ENCODE data around the gene ECM2.

DNA sequence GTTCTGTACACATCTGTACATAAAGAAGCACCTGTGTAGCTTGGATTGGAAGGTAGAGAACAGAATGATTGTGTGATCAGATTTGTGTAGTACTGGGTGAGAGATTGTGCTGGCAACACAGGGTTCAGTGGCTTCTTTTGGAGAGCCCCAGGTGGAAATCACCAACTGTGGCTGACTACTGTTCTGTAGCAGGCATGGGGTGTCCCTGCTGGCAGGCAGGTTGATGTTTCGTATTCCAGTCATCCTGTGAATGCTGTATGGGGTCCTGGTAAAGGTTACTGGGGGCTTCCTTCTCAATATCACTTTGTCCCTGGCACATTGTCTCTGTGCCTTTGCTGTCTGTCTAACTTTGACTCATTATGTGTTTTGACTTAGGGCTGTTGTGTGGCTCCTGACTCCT is 58.8 kb downstream of the ECM2 start:
- TF ChIP-seq, protein P1, sequence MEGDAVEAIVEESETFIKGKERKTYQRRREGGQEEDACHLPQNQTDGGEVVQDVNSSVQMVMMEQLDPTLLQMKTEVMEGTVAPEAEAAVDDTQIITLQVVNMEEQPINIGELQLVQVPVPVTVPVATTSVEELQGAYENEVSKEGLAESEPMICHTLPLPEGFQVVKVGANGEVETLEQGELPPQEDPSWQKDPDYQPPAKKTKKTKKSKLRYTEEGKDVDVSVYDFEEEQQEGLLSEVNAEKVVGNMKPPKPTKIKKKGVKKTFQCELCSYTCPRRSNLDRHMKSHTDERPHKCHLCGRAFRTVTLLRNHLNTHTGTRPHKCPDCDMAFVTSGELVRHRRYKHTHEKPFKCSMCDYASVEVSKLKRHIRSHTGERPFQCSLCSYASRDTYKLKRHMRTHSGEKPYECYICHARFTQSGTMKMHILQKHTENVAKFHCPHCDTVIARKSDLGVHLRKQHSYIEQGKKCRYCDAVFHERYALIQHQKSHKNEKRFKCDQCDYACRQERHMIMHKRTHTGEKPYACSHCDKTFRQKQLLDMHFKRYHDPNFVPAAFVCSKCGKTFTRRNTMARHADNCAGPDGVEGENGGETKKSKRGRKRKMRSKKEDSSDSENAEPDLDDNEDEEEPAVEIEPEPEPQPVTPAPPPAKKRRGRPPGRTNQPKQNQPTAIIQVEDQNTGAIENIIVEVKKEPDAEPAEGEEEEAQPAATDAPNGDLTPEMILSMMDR (IDR thresholded peaks at IDR 0.05), result no peak
- TF ChIP-seq, protein P2, sequence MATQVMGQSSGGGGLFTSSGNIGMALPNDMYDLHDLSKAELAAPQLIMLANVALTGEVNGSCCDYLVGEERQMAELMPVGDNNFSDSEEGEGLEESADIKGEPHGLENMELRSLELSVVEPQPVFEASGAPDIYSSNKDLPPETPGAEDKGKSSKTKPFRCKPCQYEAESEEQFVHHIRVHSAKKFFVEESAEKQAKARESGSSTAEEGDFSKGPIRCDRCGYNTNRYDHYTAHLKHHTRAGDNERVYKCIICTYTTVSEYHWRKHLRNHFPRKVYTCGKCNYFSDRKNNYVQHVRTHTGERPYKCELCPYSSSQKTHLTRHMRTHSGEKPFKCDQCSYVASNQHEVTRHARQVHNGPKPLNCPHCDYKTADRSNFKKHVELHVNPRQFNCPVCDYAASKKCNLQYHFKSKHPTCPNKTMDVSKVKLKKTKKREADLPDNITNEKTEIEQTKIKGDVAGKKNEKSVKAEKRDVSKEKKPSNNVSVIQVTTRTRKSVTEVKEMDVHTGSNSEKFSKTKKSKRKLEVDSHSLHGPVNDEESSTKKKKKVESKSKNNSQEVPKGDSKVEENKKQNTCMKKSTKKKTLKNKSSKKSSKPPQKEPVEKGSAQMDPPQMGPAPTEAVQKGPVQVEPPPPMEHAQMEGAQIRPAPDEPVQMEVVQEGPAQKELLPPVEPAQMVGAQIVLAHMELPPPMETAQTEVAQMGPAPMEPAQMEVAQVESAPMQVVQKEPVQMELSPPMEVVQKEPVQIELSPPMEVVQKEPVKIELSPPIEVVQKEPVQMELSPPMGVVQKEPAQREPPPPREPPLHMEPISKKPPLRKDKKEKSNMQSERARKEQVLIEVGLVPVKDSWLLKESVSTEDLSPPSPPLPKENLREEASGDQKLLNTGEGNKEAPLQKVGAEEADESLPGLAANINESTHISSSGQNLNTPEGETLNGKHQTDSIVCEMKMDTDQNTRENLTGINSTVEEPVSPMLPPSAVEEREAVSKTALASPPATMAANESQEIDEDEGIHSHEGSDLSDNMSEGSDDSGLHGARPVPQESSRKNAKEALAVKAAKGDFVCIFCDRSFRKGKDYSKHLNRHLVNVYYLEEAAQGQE (IDR thresholded peaks at IDR 0.05; ENCODE audit: insufficient read depth in 1 of 2, low read depth in 2 of 2, low read length in 1 of 2), result no peak
- no peak for TF ChIP-seq TCF7L2 (IDR thresholded peaks at IDR 0.05; ENCODE audit: low read depth, low read length)
- TF ChIP-seq POLR2AphosphoS5 (IDR thresholded peaks at IDR 0.05; ENCODE audit: low read depth, low read length), result no peak
- no peak for TF ChIP-seq SIN3A (IDR thresholded peaks at IDR 0.05; ENCODE audit: borderline replicate concordance, insufficient read depth, low read depth, low read length)
